Smooth muscle cell (in vitro differentiated cells): ENCODE results near the gene TWIST2. TPM values are rescaled to one million over a fixed set of nuclear protein-coding genes. Genes with fewer than 3 reads are reported as not detected.

Source experiments
- DNase-seq: peaks from one replicate; lab custom pipeline; 2025; ENCODE audit not compliant: unreplicated experiment; lab: John Stamatoyannopoulos, UW
- H2AFZ ChIP-seq: fragments of 200-600 bp; sonication (generic); 2 replicates; pipeline ENCODE4 v1.6.0; 2016; ENCODE audit warnings: antibody characterized with exemption, low read depth, mild to moderate bottlenecking
- H3F3A ChIP-seq: fragments of 200-600 bp; sonication (generic); 2 replicates; pipeline ENCODE4 v1.6.0; 2017; ENCODE audit warnings: antibody characterized with exemption, low read depth
- H3K27ac ChIP-seq: fragments of 200-600 bp; sonication (generic); 2 replicates; pipeline ENCODE4 v1.5.1; 2016; ENCODE audit warnings: low read depth, mild to moderate bottlenecking
- H3K27me3 ChIP-seq: fragments of 200-600 bp; sonication (generic); 2 replicates; pipeline ENCODE4 v1.6.1; 2016; ENCODE audit warnings: low read depth, mild to moderate bottlenecking
- H3K36me3 ChIP-seq: fragments of 200-600 bp; sonication (generic); 2 replicates; pipeline ENCODE4 v1.5.1; 2016; ENCODE audit warnings: low read depth
- H3K4me1 ChIP-seq: fragments of 200-600 bp; sonication (generic); 2 replicates; pipeline ENCODE4 v1.5.1; 2016; ENCODE audit warnings: low read depth
- H3K4me2 ChIP-seq: fragments of 200-600 bp; sonication (generic); 2 replicates; pipeline ENCODE4 v1.6.0; 2016; ENCODE audit warnings: mild to moderate bottlenecking
- H3K4me3 ChIP-seq: fragments of 200-600 bp; sonication (generic); 2 replicates; pipeline ENCODE4 v1.5.1; 2016; ENCODE audit warnings: mild to moderate bottlenecking
- H3K79me2 ChIP-seq: fragments of 200-600 bp; sonication (generic); 2 replicates; pipeline ENCODE4 v1.6.0; 2016; ENCODE audit warnings: low read depth, mild to moderate bottlenecking
- H3K9ac ChIP-seq: fragments of 200-600 bp; sonication (generic); 2 replicates; pipeline ENCODE4 v1.6.0; 2016; ENCODE audit warnings: low read depth
- H3K9me3 ChIP-seq: fragments of 200-600 bp; sonication (generic); replicated peaks from 2 replicates; pipeline ENCODE4 v1.5.1; 2016; ENCODE audit warnings: low read depth
- H4K20me1 ChIP-seq: fragments of 200-600 bp; sonication (generic); 2 replicates; pipeline ENCODE4 v1.6.0; 2016; ENCODE audit warnings: low read depth
- WGBS: methylation state at CpG from one replicate; pipeline ENCODE4 v1.1.7; 2016; ENCODE audit warnings: low lambda C conversion rate; 5-methylcytosine and 5-hydroxymethylcytosine counted together
- polyA plus RNA-seq: library from polyadenylated mRNA; unstranded; fragments of >200 nt; fragmentation: Nextera tagmentation; extraction: Ambion mirVana; gene quantifications from 2 replicates; pipeline ENCODE4 v1.2.1, GENCODE V29; 2016
- total RNA-seq: library from RNA; depleted of rRNA; stranded (reverse); fragments of >200 nt; gene quantifications from 2 replicates; pipeline ENCODE4 v1.2.3, GENCODE V29; 2014
- TF ChIP-seq, protein P1 (sequence below): fragments of 200-600 bp; sonication (generic); IDR thresholded peaks from 2 replicates; pipeline ENCODE4 v1.5.1; 2017; ENCODE audit warnings: borderline replicate concordance, mild to moderate bottlenecking, antibody characterized with exemption; ENCODE audit not compliant: insufficient read depth, poor library complexity, severe bottlenecking

TWIST2 gene
- total and polyA plus RNA-seq, 2 experiments from 2014 or later: 1.0 to 2.4 TPM

- Histone ChIP-seq H2AFZ (no peak overlapping the region), H3K79me2 (no peaks in the 10 kb centered on the region), H3K27ac (no peak overlapping the region), H3K4me1 (no peaks in the 10 kb centered on the region), H3K27me3 (peaks cover 37% of the 10 kb centered on the region), H3K4me2 (no peak overlapping the region), H3K4me3 (no peak overlapping the region), H4K20me1 (no peaks in the 10 kb centered on the region), H3K36me3 (no peaks in the 10 kb centered on the region), H3K9ac (no peak overlapping the region), H3K9me3 (no peaks in the 10 kb centered on the region), H3F3A (no peaks in the 10 kb centered on the region)
- no peak for DNase-seq
- TF ChIP-seq, protein P1, sequence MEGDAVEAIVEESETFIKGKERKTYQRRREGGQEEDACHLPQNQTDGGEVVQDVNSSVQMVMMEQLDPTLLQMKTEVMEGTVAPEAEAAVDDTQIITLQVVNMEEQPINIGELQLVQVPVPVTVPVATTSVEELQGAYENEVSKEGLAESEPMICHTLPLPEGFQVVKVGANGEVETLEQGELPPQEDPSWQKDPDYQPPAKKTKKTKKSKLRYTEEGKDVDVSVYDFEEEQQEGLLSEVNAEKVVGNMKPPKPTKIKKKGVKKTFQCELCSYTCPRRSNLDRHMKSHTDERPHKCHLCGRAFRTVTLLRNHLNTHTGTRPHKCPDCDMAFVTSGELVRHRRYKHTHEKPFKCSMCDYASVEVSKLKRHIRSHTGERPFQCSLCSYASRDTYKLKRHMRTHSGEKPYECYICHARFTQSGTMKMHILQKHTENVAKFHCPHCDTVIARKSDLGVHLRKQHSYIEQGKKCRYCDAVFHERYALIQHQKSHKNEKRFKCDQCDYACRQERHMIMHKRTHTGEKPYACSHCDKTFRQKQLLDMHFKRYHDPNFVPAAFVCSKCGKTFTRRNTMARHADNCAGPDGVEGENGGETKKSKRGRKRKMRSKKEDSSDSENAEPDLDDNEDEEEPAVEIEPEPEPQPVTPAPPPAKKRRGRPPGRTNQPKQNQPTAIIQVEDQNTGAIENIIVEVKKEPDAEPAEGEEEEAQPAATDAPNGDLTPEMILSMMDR: no peak
Measured at GRCh38 chr2:238838786-238839327, 9.0 kb upstream of the TWIST2 start.

GRCh38 chr2:238839428-238839827 lies 8.5 kb upstream of the TWIST2 start:
- DNase-seq: no peak
- Histone ChIP-seq H2AFZ (no peak overlapping the region), H3K27me3 (peaks cover 38% of the 10 kb centered on the region), H3K79me2 (no peaks in the 10 kb centered on the region), H3K4me3 (no peak overlapping the region), H3K9ac (no peak overlapping the region), H4K20me1 (no peaks in the 10 kb centered on the region), H3K4me2 (no peak overlapping the region), H3K36me3 (no peaks in the 10 kb centered on the region), H3F3A (no peaks in the 10 kb centered on the region), H3K9me3 (no peaks in the 10 kb centered on the region), H3K4me1 (no peaks in the 10 kb centered on the region), H3K27ac (no peak overlapping the region)
- TF ChIP-seq, protein P1: no peak
- WGBS: 97% methylated on average over 2 of the region's 2 CpGs

GRCh38 chr2:238841542-238842164 lies 6.2 kb upstream of the TWIST2 start:
- TF ChIP-seq, protein P1: no peak
- H3K4me2 ChIP-seq: no peak overlapping the region
- H3K79me2 ChIP-seq: no peaks in the 10 kb centered on the region
- H3K9me3 ChIP-seq: no peaks in the 10 kb centered on the region
- H3K27me3 ChIP-seq: peaks cover 42% of the 10 kb centered on the region
- no peak overlapping the region for H2AFZ ChIP-seq
- WGBS: 66% methylated on average over 10 of the region's 10 CpGs
- no peak overlapping the region for H3K4me3 ChIP-seq
- H3K27ac ChIP-seq: no peak overlapping the region
- H3K9ac ChIP-seq: no peak overlapping the region
- no peaks in the 10 kb centered on the region for H3K36me3 ChIP-seq
- no peaks in the 10 kb centered on the region for H3K4me1 ChIP-seq
- no peaks in the 10 kb centered on the region for H3F3A ChIP-seq
- H4K20me1 ChIP-seq: no peaks in the 10 kb centered on the region
- DNase-seq: no peak

- Histone ChIP-seq H3K27ac (no peak overlapping the region), H3K79me2 (no peaks in the 10 kb centered on the region), H3F3A (no peaks in the 10 kb centered on the region), H3K9ac (no peak overlapping the region), H3K4me3 (no peak overlapping the region), H3K4me1 (peaks cover 3% of the 10 kb centered on the region), H4K20me1 (no peaks in the 10 kb centered on the region), H3K36me3 (no peaks in the 10 kb centered on the region), H3K9me3 (no peaks in the 10 kb centered on the region), H2AFZ (no peak overlapping the region), H3K27me3 (peaks cover 56% of the 10 kb centered on the region), H3K4me2 (no peak overlapping the region)
- DNase-seq: no peak
- TF ChIP-seq, protein P1: no peak
- 77% methylated on average over 3 of the region's 3 CpGs for WGBS
Measured at GRCh38 chr2:238843476-238843875, 4.4 kb upstream of the TWIST2 start.
